Measurements from ENCODE around the gene ZFAND5.

The ZFAND5 gene

DNA sequence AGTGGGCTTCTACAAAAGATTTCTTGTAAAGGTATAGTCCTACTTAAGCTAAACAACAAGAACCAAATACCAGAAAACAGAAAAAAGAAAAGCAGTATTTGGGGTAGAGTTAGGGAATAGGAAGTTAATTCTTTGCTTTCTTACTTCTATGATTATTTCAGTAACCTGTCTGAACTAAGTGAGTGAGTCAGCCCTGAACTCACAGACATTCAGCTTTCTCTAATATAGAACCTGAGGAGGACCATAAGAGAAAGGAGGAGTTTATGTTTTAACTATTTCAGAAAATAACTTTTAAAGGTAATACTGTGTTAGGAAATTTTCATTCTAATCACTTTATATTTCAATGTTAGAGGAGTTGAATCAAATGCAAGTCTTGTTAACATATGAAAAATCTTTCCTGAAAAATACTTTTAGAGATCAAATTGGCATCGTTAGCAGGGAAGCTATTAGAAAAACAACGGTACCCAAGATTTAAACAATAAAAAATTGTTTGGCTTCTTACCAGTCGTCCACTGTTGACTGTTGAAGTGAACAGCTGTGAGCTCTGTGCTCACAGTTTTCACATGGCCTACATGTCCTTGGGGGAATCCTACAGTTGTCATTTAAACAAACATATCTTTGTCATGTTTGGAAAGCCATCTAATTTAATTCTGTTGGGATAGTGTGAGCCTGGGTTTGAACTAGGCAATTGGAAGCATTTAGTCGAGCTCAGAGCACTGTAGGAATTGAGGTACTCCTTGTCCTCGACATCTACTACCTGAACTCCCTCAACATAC lies 19.9 kb upstream of the ZFAND5 start:
- no peak overlapping the region for H3K4me3 ChIP-seq (replicated peaks; ENCODE audit: low read depth, low read length)
- TF ChIP-seq, protein P1, sequence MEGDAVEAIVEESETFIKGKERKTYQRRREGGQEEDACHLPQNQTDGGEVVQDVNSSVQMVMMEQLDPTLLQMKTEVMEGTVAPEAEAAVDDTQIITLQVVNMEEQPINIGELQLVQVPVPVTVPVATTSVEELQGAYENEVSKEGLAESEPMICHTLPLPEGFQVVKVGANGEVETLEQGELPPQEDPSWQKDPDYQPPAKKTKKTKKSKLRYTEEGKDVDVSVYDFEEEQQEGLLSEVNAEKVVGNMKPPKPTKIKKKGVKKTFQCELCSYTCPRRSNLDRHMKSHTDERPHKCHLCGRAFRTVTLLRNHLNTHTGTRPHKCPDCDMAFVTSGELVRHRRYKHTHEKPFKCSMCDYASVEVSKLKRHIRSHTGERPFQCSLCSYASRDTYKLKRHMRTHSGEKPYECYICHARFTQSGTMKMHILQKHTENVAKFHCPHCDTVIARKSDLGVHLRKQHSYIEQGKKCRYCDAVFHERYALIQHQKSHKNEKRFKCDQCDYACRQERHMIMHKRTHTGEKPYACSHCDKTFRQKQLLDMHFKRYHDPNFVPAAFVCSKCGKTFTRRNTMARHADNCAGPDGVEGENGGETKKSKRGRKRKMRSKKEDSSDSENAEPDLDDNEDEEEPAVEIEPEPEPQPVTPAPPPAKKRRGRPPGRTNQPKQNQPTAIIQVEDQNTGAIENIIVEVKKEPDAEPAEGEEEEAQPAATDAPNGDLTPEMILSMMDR (IDR thresholded peaks at IDR 0.05; ENCODE audit: low read depth, low read length, missing control alignments): no peak
- DNase-seq (ENCODE audit: extremely low read depth, low read depth): no peak

DNA sequence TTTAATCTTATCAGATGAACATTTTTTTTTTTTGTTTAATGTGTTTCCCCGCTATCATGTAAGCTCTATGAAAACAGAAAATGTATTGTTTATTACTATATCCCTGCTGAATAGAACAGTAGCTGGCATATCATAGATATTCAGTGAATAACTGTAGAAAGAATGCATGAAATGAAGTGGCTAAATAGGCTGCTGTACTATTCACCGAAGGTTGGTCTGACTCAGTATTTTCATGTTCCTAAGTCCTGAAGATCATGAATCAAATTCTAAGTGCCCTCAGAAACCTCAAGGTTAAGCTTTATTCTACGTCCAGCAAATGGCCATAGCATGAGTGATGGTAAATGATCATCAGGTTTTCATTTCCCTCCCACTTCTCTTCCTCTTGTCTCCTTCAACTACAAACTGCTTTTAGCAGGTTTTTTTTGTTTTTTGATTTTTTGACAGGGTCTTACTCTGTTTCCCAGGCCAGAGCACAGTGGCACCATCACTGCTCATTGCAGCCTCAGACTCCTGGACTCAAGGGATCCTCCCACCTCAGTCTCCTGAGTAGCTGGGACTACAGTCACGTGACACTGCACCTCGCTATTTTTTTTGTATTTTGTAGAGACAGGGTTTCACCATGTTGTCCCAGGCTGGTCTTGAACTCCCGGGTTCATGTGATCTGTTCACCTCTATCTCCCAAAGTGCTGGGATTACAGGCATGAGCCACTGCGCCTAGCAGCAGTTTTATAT lies 19.1 kb upstream of the ZFAND5 start:
- TF ChIP-seq, protein P1 (IDR thresholded peaks at IDR 0.05; ENCODE audit: low read depth, low read length, missing control alignments): no peak
- no peak overlapping the region for H3K4me3 ChIP-seq (replicated peaks; ENCODE audit: low read depth, low read length)
- DNase-seq (ENCODE audit: extremely low read depth, low read depth): no peak

DNA sequence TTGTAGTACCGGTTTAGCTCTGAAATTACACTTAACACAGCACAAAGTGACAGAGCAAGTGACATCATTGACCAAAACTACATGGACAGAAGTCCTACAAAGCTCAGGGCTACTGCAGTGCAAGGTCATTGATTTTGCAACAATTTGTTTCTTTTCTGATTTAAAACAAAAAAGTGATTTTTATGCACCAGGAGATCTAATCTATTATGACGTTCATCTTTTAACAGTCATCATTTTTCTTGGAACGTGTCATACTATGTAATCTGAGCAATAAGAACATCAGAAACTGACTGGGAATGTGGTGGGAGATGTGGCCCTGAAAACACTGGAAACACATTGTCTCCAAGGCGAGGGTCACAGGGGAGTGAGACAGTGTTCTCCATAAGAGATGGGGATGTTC lies 17.4 kb upstream of the ZFAND5 start:
- DNase-seq (ENCODE audit: extremely low read depth, low read depth): no peak
- H3K4me3 ChIP-seq (replicated peaks; ENCODE audit: low read depth, low read length): no peak overlapping the region
- TF ChIP-seq, protein P1 (IDR thresholded peaks at IDR 0.05; ENCODE audit: low read depth, low read length, missing control alignments): no peak

DNA sequence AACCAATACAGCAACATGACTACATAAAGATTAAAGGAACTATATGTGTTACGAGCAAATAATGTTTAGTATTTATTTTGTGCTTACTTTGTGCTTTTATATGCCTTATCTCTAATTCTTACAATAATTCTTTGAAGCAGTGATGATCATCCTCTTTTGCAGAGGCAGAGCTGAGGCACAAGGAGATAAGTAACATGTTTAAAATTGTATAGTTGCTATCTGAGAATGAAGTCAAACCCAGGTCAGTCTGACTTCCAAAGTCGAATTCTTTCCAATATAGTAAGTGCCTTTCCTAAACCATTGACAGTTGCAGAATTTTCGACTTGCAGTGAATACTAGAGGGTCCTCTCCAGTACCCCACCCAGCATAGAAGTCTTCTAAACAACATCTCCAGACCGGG lies 12.0 kb upstream of the ZFAND5 start:
- TF ChIP-seq, protein P1 (IDR thresholded peaks at IDR 0.05; ENCODE audit: low read depth, low read length, missing control alignments): no peak
- H3K4me3 ChIP-seq (replicated peaks; ENCODE audit: low read depth, low read length): no peak overlapping the region
- DNase-seq (ENCODE audit: extremely low read depth, low read depth): no peak

DNA sequence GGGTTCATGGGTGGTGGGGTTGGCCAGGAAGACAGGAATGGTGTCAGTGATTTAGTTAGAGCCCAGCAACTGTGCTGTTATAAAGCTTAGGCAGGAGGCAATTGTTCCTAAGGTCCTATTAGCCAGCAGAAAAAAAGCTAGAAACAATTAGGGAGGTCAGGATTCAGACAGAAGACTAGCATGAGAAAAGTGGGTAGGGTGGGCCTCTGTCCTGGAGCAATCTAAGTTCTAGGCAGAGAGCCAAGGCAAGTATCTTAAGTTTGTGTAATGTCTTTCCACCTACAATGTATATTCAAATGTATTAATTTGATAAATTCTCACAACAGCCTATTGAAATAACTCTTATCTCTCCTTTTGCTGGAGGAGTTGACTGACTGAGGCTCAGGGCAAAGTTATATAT lies 6.1 kb upstream of the ZFAND5 start:
- TF ChIP-seq, protein P1 (IDR thresholded peaks at IDR 0.05; ENCODE audit: low read depth, low read length, missing control alignments): no peak
- H3K4me3 ChIP-seq (replicated peaks; ENCODE audit: low read depth, low read length): no peak overlapping the region
- DNase-seq (ENCODE audit: extremely low read depth, low read depth): no peak

DNA sequence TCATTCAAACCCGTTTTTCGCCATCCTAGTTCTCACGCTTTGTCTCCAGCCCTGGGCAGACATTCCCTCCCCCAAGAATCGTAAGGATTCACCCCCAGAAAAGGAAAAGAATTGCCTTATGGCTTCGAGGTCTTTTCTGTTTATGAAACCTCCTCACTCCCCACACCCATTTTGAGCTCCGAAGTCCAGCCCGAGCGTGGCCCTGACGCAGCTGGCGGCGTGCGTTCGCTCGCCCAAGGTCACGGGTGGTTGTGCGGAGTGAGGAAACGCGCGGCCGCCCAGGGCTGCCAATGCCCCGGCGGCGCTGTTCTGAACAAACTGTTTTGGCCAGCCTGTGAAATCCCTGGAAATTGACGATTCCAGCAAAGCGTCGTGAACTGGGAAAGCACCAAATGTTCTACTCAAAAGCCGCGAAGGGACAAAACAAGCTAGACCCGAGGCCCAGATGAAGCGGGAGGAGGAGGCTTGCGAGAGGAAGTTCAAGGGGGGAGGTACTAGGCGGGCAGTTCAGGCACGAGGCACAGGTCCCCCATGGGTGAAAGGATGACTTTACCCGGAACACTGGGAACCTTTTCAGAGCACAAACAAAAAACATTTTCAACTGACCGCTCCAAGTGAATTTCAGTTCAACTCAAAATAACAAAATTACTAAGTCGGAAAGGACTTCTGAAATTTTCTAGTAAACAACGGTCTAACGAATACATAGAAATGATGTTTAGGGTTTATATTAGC lies 683 bp upstream of the ZFAND5 start:
- TF ChIP-seq, protein P1 (IDR thresholded peaks at IDR 0.05; ENCODE audit: low read depth, low read length, missing control alignments): peak; percentile 14
- no peak for DNase-seq (ENCODE audit: extremely low read depth, low read depth)
- H3K4me3 ChIP-seq (replicated peaks; ENCODE audit: low read depth, low read length): peak overlapping the region; percentile 91
